CD14-positive monocyte (primary cell): ENCODE results near the gene FGD3. TPM values are rescaled to one million over a fixed set of nuclear protein-coding genes. Genes with fewer than 3 reads are reported as not detected.
"Not testable (repeated sequence)": the region's sequence is repeated elsewhere in the genome, so short reads cannot be mapped to it uniquely, and the experiment has no call there.

ENCODE experiments used
- DNase-seq, 3 donors: peaks; one replicate each; pipeline ENCODE4 v3.0.0-alpha.2; 2011 to 2022
- H2AFZ ChIP-seq: 2 replicates; pipeline ENCODE4 v1.6.0; 2012; ENCODE audit warnings: mild to moderate bottlenecking, low read depth, low read length, inconsistent platforms; ENCODE audit not compliant: insufficient read depth, poor library complexity, severe bottlenecking
- H3K27ac ChIP-seq, 2 donors: 1 replicate in 1 of 2; 2 replicates in 1 of 2; pipeline ENCODE4 v1.5.1; 2012 to 2013; ENCODE audit warnings: low read length in 2 of 2, control low read depth in 1 of 2, inconsistent platforms in 1 of 2, low read depth in 1 of 2, mild to moderate bottlenecking in 1 of 2
- H3K27me3 ChIP-seq, 2 donors: one replicate each; pipeline versions ENCODE4 v1.6.0 to v1.6.1; 2011 to 2013; ENCODE audit warnings: low read length in 2 of 2; ENCODE audit not compliant: control insufficient read depth in 2 of 2, insufficient read depth in 2 of 2
- H3K36me3 ChIP-seq, 2 donors: replicated peaks in 1 of 2; 1 replicate in 1 of 2; 2 replicates in 1 of 2; pipeline versions ENCODE4 v1.5.1 to v1.6.1; 2012 to 2013; ENCODE audit warnings: low read length in 2 of 2, control low read depth in 1 of 2, inconsistent platforms in 1 of 2, mild to moderate bottlenecking in 1 of 2; ENCODE audit not compliant: insufficient read depth in 2 of 2, control insufficient read depth in 1 of 2
- H3K4me1 ChIP-seq, 2 donors: 1 replicate in 1 of 2; 2 replicates in 1 of 2; pipeline versions ENCODE4 v1.5.1 to v1.6.1; 2012 to 2013; ENCODE audit warnings: low read length in 2 of 2, control low read depth in 1 of 2, inconsistent platforms in 1 of 2, mild to moderate bottlenecking in 1 of 2, moderate library complexity in 1 of 2; ENCODE audit not compliant: insufficient read depth in 2 of 2, control insufficient read depth in 1 of 2
- H3K4me2 ChIP-seq: replicated peaks from 2 replicates; pipeline ENCODE3; 2012; ENCODE audit warnings: low read length, moderate library complexity, mild to moderate bottlenecking; ENCODE audit not compliant: poor library complexity, severe bottlenecking; ENCODE audit errors: extremely low read depth
- H3K4me3 ChIP-seq, 3 experiments: fragments of 200-600 bp in 1 of 3; sonication (generic) in 1 of 3; replicated peaks in 1 of 3; 1 replicate in 2 of 3; 2 replicates in 1 of 3; pipeline ENCODE4 v1.5.1; 2011 to 2013; ENCODE audit warnings: low read length in 3 of 3, mild to moderate bottlenecking in 3 of 3, control low read depth in 2 of 3, low read depth in 2 of 3, inconsistent platforms in 1 of 3, moderate library complexity in 1 of 3
- H3K79me2 ChIP-seq: 2 replicates; pipeline ENCODE4 v1.6.0; 2012; ENCODE audit warnings: mild to moderate bottlenecking, control low read depth, inconsistent platforms, low read length, moderate library complexity; ENCODE audit not compliant: insufficient read depth
- H3K9ac ChIP-seq: 2 replicates; pipeline ENCODE4 v1.6.0; 2017; ENCODE audit warnings: low read length, mild to moderate bottlenecking; ENCODE audit not compliant: insufficient read depth, poor library complexity, severe bottlenecking
- H3K9me3 ChIP-seq, 2 donors: replicated peaks in 1 of 2; 1 replicate in 1 of 2; 2 replicates in 1 of 2; pipeline versions ENCODE4 v1.5.1 to v1.6.1; 2012 to 2013; ENCODE audit warnings: low read length in 2 of 2, control low read depth in 1 of 2; ENCODE audit not compliant: control insufficient read depth in 1 of 2, insufficient read depth in 1 of 2
- H4K20me1 ChIP-seq: 2 replicates; pipeline ENCODE4 v1.6.0; 2012; ENCODE audit warnings: mild to moderate bottlenecking, low read length, control low read depth, moderate library complexity; ENCODE audit not compliant: insufficient read depth
- H3K27ac Mint-ChIP-seq, 7 donors: one replicate each; pipeline ENCODE4 v1.8.0; 2020; ENCODE audit warnings: mild to moderate bottlenecking in 7 of 7, mixed read lengths in 7 of 7, moderate library complexity in 6 of 7, inconsistent platforms in 2 of 7
- H3K27me3 Mint-ChIP-seq, 3 donors: one replicate each; pipeline ENCODE4 v1.8.0; 2021 to 2022; ENCODE audit warnings: low read depth in 3 of 3, mild to moderate bottlenecking in 3 of 3, mixed read lengths in 3 of 3, moderate library complexity in 3 of 3, inconsistent platforms in 1 of 3
- H3K36me3 Mint-ChIP-seq, 2 donors: one replicate each; pipeline ENCODE4 v1.8.0; 2020; ENCODE audit warnings: mixed read lengths in 2 of 2, inconsistent platforms in 1 of 2, mild to moderate bottlenecking in 1 of 2
- H3K4me1 Mint-ChIP-seq: one replicate; pipeline ENCODE4 v1.8.0; 2020; ENCODE audit warnings: mild to moderate bottlenecking, mixed read lengths
- H3K4me3 Mint-ChIP-seq, 2 donors: one replicate each; pipeline ENCODE4 v1.8.0; 2020; ENCODE audit warnings: mild to moderate bottlenecking in 2 of 2, mixed read lengths in 2 of 2, moderate library complexity in 1 of 2
- H3K9me3 Mint-ChIP-seq, 7 donors: one replicate each; pipeline ENCODE4 v1.8.0; 2020 to 2022; ENCODE audit warnings: mixed read lengths in 7 of 7, mild to moderate bottlenecking in 6 of 7, moderate library complexity in 6 of 7, inconsistent platforms in 2 of 7
- CTCF ChIP-seq: fragments of 200-600 bp; IDR thresholded peaks from one replicate; pipeline ENCODE4 v1.8.0; 2022; ENCODE audit warnings: antibody characterized with exemption, mild to moderate bottlenecking
- WGBS: methylation state at CpG from one replicate; pipeline ENCODE4 v1.1.5; 2013; ENCODE audit warnings: missing lambda C conversion rate; ENCODE audit not compliant: insufficient coverage; 5-methylcytosine and 5-hydroxymethylcytosine counted together
- intact Hi-C, 2 donors: fragments of 100-400 bp; cut with micrococcal nuclease; formaldehyde crosslinking; loops; one replicate each; pipeline versions ENCODE4 v1.15.0 to v1.15.1; 2023
- polyA plus RNA-seq, 3 donors: library from polyadenylated mRNA; depleted of rRNA in 1 of 3; unstranded in 2 of 3; stranded (reverse) in 1 of 3; fragments of 300-500 nt in 2 of 3; fragments of >200 nt in 1 of 3; fragmentation: Illumina TruSeq in 2 of 3; gene quantifications; 1 replicate in 2 of 3; 2 replicates in 1 of 3; pipeline ENCODE4 v1.2.3, GENCODE V29; 2012 to 2021

The FGD3 gene
- polyA plus RNA-seq, 3 donors, result 32.4 to 120 (median 56.2) TPM

- Mint-ChIP-seq H3K27ac (peak overlapping the region in 4 of 7 donors; percentile 16 to 70 (median 32)), H3K36me3 (peaks cover 58 to 64% of the 10 kb centered on the region in 2 donors), H3K9me3 (peaks cover 0 to 4% (median 0%) of the 10 kb centered on the region in 7 donors), H3K4me1 (peaks cover 76% of the 10 kb centered on the region), H3K27me3 (no peaks in the 10 kb centered on the region), H3K4me3 (no peak overlapping the region)
- DNase-seq, result no peak
- TF ChIP-seq CTCF, result no peak
- H3K4me1 ChIP-seq, result no peaks in the 10 kb centered on the region
- H3K9ac ChIP-seq, result no peak overlapping the region
- H3K4me3 ChIP-seq, result no peak overlapping the region
- H3K36me3 ChIP-seq, result peaks cover 11 to 43% of the 10 kb centered on the region in 2 donors
- H2AFZ ChIP-seq, result no peak overlapping the region
- peaks cover 82% of the 10 kb centered on the region for H3K79me2 ChIP-seq
- no peaks in the 10 kb centered on the region for H3K27me3 ChIP-seq
- H3K9me3 ChIP-seq, result no peaks in the 10 kb centered on the region
- H4K20me1 ChIP-seq, result peaks cover 73% of the 10 kb centered on the region
- H3K4me2 ChIP-seq, result no peak overlapping the region
- intact Hi-C loops, result no loop called here
- H3K27ac ChIP-seq, result no peak overlapping the region
- WGBS, result 100% methylated on average over 1 of the region's 4 CpGs
These were observed 45.2 kb downstream of the FGD3 start for GRCh38 chr9:92992549-92992948.

- H3K27me3 ChIP-seq, H3K4me1 ChIP-seq, H3K4me3 ChIP-seq, H3K4me3 Mint-ChIP-seq, H3K9me3 ChIP-seq, H3K27me3 Mint-ChIP-seq, H3K4me2 ChIP-seq, H3K27ac ChIP-seq, H3K9ac ChIP-seq, H2AFZ ChIP-seq, H3K9me3 Mint-ChIP-seq, DNase-seq, intact Hi-C loops: not testable (repeated sequence)
- Mint-ChIP-seq H3K4me1 (peaks cover 43% of the 10 kb centered on the region), H3K36me3 (peaks cover 62 to 77% of the 10 kb centered on the region in 2 donors), H3K27ac (peak overlapping the region in 2 of 7 donors; percentile 20 to 45)
- peaks cover 27 to 52% of the 10 kb centered on the region in 2 donors for H3K36me3 ChIP-seq
- peaks cover 76% of the 10 kb centered on the region for H3K79me2 ChIP-seq
- WGBS, result 100% methylated on average over 7 of the region's 10 CpGs
- H4K20me1 ChIP-seq, result peaks cover 70% of the 10 kb centered on the region
These were observed 51.5 kb downstream of the FGD3 start for GRCh38 chr9:92998871-92999270.
